ENCODE measurements around the gene HEG1.

HEG1 gene

DNA sequence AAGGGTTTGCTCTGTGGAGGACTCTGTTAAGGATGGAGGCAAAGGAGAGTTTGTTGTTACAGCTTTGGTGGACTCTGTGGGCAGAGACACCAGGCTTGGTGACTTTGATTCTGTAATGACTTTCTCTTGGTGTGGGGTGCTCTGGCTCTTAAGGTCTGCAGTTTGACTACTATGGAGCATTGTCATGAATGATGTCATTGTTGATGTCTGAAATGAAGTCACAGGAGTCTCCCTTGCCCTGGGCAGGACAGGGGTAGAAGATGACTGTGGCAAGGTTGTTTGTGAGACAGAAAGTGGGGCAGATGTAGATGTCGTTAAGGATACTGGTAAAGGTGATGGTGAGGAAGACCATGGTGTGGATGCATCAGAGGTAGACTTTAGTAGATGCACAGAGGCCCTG, 42.7 kb downstream of the HEG1 start:
- H3K4me3 Mint-ChIP-seq = no peak overlapping the region
- no peaks in the 10 kb centered on the region for H3K27me3 Mint-ChIP-seq
- no peak for ATAC-seq (replicated peaks; ENCODE audit: extremely low read depth, poor library complexity, severe bottlenecking)
- H3K4me1 Mint-ChIP-seq = peaks cover 30% of the 10 kb centered on the region
- H3K27ac Mint-ChIP-seq (ENCODE audit: low read depth) = no peak overlapping the region
- no peak for DNase-seq (ENCODE audit: low spot score in 2 of 2)
- no peaks in the 10 kb centered on the region for H3K9me3 Mint-ChIP-seq
- peaks cover 38% of the 10 kb centered on the region for H3K36me3 Mint-ChIP-seq (ENCODE audit: insufficient read depth)

- Mint-ChIP-seq H3K36me3 (ENCODE audit: insufficient read depth) (peaks cover 31% of the 10 kb centered on the region), H3K4me3 (no peak overlapping the region), H3K4me1 (peaks cover 28% of the 10 kb centered on the region), H3K27me3 (no peaks in the 10 kb centered on the region), H3K9me3 (no peaks in the 10 kb centered on the region), H3K27ac (ENCODE audit: low read depth) (no peak overlapping the region)
- ATAC-seq (replicated peaks; ENCODE audit: extremely low read depth, poor library complexity, severe bottlenecking) (no peak), DNase-seq (ENCODE audit: low spot score in 2 of 2) (no peak)
These were observed 43.9 kb downstream of the HEG1 start for GRCh38 chr3:125011941-125012340.

GRCh38 chr3:125010393-125010792, 45.4 kb downstream of the HEG1 start:
- H3K27ac Mint-ChIP-seq (ENCODE audit: low read depth) = no peak overlapping the region
- H3K4me3 Mint-ChIP-seq = peak overlapping the region; percentile 6
- peaks cover 28% of the 10 kb centered on the region for H3K4me1 Mint-ChIP-seq
- DNase-seq (ENCODE audit: low spot score in 2 of 2) (no peak), ATAC-seq (replicated peaks; ENCODE audit: extremely low read depth, poor library complexity, severe bottlenecking) (peak; percentile 49)
- peaks cover 34% of the 10 kb centered on the region for H3K36me3 Mint-ChIP-seq (ENCODE audit: insufficient read depth)
- H3K27me3 Mint-ChIP-seq = no peaks in the 10 kb centered on the region
- no peaks in the 10 kb centered on the region for H3K9me3 Mint-ChIP-seq

DNA sequence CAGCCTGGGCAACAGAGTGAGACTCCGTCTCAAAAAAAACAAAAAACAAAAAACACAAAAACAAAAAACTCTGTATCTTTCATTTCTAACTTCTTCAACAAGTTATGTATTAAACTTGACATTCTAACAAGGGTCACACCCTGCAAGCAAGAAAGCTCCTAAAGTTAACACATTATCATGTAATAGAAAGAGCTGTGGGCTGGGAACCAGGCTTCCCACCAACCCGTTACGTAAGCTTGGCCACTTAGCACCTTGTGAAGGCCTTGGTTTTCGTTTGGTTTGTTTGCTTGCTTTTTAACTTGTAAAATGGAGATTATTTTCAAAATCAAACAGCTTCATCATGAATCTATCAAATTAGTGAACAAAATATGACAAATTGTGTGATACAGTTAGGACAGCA, 47.0 kb downstream of the HEG1 start:
- Mint-ChIP-seq H3K36me3 (ENCODE audit: insufficient read depth) (peaks cover 41% of the 10 kb centered on the region), H3K4me1 (peaks cover 24% of the 10 kb centered on the region), H3K27me3 (no peaks in the 10 kb centered on the region), H3K4me3 (no peak overlapping the region), H3K9me3 (no peaks in the 10 kb centered on the region), H3K27ac (ENCODE audit: low read depth) (no peak overlapping the region)
- DNase-seq (ENCODE audit: low spot score in 2 of 2) (no peak), ATAC-seq (replicated peaks; ENCODE audit: extremely low read depth, poor library complexity, severe bottlenecking) (no peak)

- H3K36me3 Mint-ChIP-seq (ENCODE audit: insufficient read depth) = peaks cover 49% of the 10 kb centered on the region
These were observed 49.5 kb downstream of the HEG1 start for GRCh38 chr3:125006291-125006731.

GRCh38 chr3:125005676-125006075, 50.1 kb downstream of the HEG1 start:
- Mint-ChIP-seq H3K27ac (ENCODE audit: low read depth) (no peak overlapping the region), H3K27me3 (no peaks in the 10 kb centered on the region), H3K4me1 (peaks cover 12% of the 10 kb centered on the region), H3K9me3 (no peaks in the 10 kb centered on the region), H3K4me3 (no peak overlapping the region), H3K36me3 (ENCODE audit: insufficient read depth) (peaks cover 51% of the 10 kb centered on the region)
- DNase-seq (ENCODE audit: low spot score in 2 of 2) = no peak
- ATAC-seq (replicated peaks; ENCODE audit: extremely low read depth, poor library complexity, severe bottlenecking) = no peak

More at GRCh38 chr3:125006291-125006731, 49.5 kb downstream of the HEG1 start:
- no peak overlapping the region for H3K27ac Mint-ChIP-seq (ENCODE audit: low read depth)
- H3K4me1 Mint-ChIP-seq = peaks cover 18% of the 10 kb centered on the region
- no peaks in the 10 kb centered on the region for H3K9me3 Mint-ChIP-seq
- DNase-seq (ENCODE audit: low spot score in 2 of 2) (no peak), ATAC-seq (replicated peaks; ENCODE audit: extremely low read depth, poor library complexity, severe bottlenecking) (no peak)
- no peaks in the 10 kb centered on the region for H3K27me3 Mint-ChIP-seq
- H3K4me3 Mint-ChIP-seq = no peak overlapping the region

GRCh38 chr3:125005222-125005621, 50.6 kb downstream of the HEG1 start:
- Mint-ChIP-seq H3K27ac (ENCODE audit: low read depth) (no peak overlapping the region), H3K4me3 (no peak overlapping the region), H3K27me3 (no peaks in the 10 kb centered on the region), H3K36me3 (ENCODE audit: insufficient read depth) (peaks cover 51% of the 10 kb centered on the region), H3K4me1 (peaks cover 7% of the 10 kb centered on the region), H3K9me3 (no peaks in the 10 kb centered on the region)
- ATAC-seq (replicated peaks; ENCODE audit: extremely low read depth, poor library complexity, severe bottlenecking) (no peak), DNase-seq (ENCODE audit: low spot score in 2 of 2) (no peak)

DNA sequence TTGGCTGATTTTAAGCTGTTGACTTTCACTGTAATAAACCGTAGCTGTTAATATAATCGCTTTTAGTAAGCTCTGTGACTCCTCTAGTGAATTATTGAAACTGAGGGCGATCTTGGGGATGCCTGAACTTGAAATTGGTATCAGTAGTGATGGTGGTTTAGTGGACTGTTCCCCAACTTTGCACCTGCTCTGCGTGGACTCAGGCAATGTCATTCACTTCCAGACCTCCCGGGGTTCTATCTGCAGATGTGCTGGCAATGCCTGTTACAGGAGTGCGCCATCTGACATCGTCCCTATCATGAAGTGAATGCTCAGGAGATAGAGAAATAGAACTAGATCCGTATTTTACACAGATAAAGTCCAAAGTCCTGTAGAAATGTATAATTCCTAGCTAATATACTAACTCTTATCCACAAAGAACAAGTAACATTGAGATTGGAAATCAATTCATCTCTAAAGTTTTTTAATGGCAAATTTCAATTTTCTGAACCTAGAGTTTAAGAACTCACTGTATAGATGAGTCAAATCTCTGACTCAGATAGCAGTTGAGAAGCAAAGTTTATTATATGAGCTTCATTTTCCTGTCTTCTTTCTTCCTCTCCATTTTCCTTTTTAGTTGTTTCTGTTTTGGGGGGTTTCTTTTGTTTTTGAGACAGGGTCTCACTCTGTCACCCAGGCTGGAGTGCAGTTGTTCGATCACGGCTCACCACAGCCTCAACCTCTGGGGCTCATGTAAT, 51.8 kb downstream of the HEG1 start:
- H3K36me3 Mint-ChIP-seq (ENCODE audit: insufficient read depth) = peaks cover 51% of the 10 kb centered on the region
- H3K9me3 Mint-ChIP-seq = no peaks in the 10 kb centered on the region
- no peaks in the 10 kb centered on the region for H3K4me1 Mint-ChIP-seq
- DNase-seq (ENCODE audit: low spot score in 2 of 2) (no peak), ATAC-seq (replicated peaks; ENCODE audit: extremely low read depth, poor library complexity, severe bottlenecking) (no peak)
- H3K27ac Mint-ChIP-seq (ENCODE audit: low read depth) = no peak overlapping the region
- no peak overlapping the region for H3K4me3 Mint-ChIP-seq
- no peaks in the 10 kb centered on the region for H3K27me3 Mint-ChIP-seq

DNA sequence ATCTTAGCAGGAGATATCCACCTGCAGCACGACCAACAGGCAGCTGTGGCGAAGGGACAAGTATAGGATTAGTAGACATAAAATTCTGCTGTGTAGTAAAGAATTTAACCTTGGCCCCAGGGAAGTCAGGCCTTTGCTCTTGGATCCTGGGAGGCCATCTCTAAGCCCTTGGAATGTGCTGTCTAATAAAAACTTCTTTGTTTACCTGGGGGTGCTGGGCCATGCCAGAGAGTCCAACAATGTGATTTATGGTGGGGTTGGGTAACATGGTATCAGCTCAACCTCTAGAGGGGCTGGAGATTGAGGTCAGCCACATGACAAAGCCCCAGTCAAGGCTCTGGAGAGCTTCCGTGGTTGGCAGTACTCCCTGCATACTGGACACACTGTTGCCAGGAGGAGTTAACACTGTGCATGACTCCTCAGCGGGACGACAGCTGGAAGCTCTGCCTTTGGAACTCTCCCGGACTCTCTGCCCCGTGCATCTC, 52.4 kb downstream of the HEG1 start:
- Mint-ChIP-seq H3K4me3 (no peak overlapping the region), H3K4me1 (no peaks in the 10 kb centered on the region), H3K27ac (ENCODE audit: low read depth) (no peak overlapping the region), H3K27me3 (no peaks in the 10 kb centered on the region), H3K9me3 (no peaks in the 10 kb centered on the region), H3K36me3 (ENCODE audit: insufficient read depth) (peaks cover 46% of the 10 kb centered on the region)
- ATAC-seq (replicated peaks; ENCODE audit: extremely low read depth, poor library complexity, severe bottlenecking) (no peak), DNase-seq (ENCODE audit: low spot score in 2 of 2) (no peak)

DNA sequence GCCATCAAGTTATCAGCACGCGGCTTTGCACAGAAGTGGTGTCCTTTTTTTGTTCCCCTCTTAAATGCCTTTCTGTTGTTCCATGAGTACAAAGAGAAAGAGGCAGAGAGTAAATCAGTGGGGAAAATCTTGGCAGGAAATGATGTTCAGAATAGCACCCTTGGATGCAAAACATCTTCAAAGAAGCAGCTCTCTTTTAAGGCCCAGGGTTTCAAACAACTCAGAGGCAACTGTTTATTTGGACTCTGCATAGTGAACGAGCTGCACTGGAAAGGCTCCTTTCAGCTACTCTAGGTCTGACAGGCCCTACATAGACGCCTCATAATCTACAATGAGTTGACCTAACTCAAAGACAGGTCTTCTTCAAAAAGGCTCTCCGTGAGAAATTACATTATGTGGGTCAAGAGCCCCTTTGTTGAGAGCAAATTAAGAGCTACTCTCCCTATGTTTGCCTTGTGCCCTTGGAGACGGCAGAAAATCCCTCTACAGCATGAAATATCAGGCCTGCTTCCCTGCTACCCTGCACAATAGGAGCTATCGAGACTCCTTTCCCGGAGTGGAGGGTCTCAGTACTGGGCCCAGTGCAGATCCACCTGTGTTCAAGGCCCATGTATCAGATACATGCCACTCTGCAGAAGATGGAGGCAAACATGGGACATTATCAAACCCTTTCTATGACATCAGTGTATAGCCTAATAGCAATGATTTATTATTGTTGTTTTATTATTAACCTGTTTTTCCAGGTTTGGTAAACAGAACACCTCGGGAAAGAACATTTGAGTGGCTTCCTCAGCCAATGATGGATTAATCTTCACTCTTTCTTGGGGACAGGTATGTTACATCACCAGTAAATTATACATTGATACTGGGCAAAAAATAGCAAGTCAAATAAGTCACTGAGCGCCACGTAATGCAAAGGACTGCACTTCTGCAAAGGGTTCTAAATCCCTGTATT, 53.1 kb downstream of the HEG1 start:
- no peaks in the 10 kb centered on the region for H3K27me3 Mint-ChIP-seq
- peaks cover 46% of the 10 kb centered on the region for H3K36me3 Mint-ChIP-seq (ENCODE audit: insufficient read depth)
- DNase-seq (ENCODE audit: low spot score in 2 of 2) (no peak), ATAC-seq (replicated peaks; ENCODE audit: extremely low read depth, poor library complexity, severe bottlenecking) (no peak)
- no peak overlapping the region for H3K4me3 Mint-ChIP-seq
- no peak overlapping the region for H3K27ac Mint-ChIP-seq (ENCODE audit: low read depth)
- H3K9me3 Mint-ChIP-seq = no peaks in the 10 kb centered on the region
- no peaks in the 10 kb centered on the region for H3K4me1 Mint-ChIP-seq

- Mint-ChIP-seq H3K27me3 (no peaks in the 10 kb centered on the region), H3K4me1 (no peaks in the 10 kb centered on the region), H3K4me3 (no peak overlapping the region), H3K9me3 (no peaks in the 10 kb centered on the region), H3K36me3 (ENCODE audit: insufficient read depth) (peaks cover 53% of the 10 kb centered on the region), H3K27ac (ENCODE audit: low read depth) (no peak overlapping the region)
- ATAC-seq (replicated peaks; ENCODE audit: extremely low read depth, poor library complexity, severe bottlenecking) (no peak), DNase-seq (ENCODE audit: low spot score in 2 of 2) (no peak)
These were observed 54.0 kb downstream of the HEG1 start for GRCh38 chr3:125001557-125002413.

DNA sequence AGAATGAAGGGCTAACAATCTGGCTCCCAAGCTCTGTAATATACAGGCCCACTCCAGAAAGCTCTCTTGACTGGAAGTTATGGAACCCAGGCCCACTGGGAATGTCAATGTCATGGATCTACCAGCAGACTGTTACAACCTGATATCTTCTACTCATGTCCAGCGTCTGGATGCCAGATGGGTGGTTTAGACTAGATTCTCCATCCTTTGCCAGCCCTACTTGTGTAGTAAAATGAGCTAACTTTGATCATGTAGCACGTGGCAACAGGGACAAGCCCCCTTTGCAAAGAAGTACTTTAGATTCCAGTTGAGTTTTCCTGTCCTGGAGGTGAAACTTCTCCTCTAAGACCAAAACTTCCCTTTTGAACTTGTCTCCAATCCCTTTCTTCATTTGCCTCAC, 55.1 kb downstream of the HEG1 start:
- Mint-ChIP-seq H3K9me3 (no peaks in the 10 kb centered on the region), H3K4me1 (no peaks in the 10 kb centered on the region), H3K27me3 (no peaks in the 10 kb centered on the region), H3K4me3 (no peak overlapping the region), H3K36me3 (ENCODE audit: insufficient read depth) (peaks cover 50% of the 10 kb centered on the region), H3K27ac (ENCODE audit: low read depth) (no peak overlapping the region)
- DNase-seq (ENCODE audit: low spot score in 2 of 2) (no peak), ATAC-seq (replicated peaks; ENCODE audit: extremely low read depth, poor library complexity, severe bottlenecking) (no peak)
